HG03039 (cell line): ENCODE results near the gene GNPTG.

Source experiments
- ATAC-seq: cut with Tn5 transposase; IDR thresholded peaks from one replicate; pipeline ENCODE4 v1.9.1; 2021; ENCODE audit warnings: mild to moderate bottlenecking, moderate library complexity; ENCODE audit not compliant: unreplicated experiment

GNPTG gene

DNA sequence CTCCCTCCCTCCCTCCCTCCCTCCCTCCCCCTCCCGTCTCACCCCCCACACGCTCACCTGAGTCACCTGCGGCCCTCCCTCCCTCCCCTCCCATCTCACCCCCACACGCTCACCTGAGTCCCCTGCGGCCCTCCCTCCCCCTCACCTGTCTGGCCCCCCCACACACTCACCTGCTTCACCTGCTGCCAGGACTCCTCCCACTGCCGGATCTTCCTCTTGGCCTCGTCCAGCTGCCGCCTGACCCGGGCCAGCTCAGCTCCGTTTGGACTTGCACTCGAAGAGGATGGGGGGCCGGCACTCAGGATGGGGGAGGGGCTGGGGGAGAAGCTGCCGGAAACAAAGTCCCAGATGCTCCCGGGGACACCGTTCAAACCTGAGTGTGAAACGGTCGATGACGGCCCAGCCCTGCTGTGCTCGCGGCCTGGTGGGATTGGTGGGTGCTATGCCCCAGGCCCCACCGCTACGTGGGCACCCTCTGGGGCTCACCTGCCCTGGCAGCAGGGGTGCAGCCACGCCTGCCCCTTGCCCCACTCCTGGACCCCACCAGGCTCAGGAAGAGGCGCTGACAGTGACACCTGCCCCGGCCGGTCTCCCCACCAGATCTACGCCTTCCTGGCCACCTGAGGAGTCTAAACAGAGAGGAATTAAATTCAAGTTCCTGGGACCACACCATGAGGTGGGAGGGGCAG is 15.9 kb downstream of the GNPTG start:
- no peak for ATAC-seq

DNA sequence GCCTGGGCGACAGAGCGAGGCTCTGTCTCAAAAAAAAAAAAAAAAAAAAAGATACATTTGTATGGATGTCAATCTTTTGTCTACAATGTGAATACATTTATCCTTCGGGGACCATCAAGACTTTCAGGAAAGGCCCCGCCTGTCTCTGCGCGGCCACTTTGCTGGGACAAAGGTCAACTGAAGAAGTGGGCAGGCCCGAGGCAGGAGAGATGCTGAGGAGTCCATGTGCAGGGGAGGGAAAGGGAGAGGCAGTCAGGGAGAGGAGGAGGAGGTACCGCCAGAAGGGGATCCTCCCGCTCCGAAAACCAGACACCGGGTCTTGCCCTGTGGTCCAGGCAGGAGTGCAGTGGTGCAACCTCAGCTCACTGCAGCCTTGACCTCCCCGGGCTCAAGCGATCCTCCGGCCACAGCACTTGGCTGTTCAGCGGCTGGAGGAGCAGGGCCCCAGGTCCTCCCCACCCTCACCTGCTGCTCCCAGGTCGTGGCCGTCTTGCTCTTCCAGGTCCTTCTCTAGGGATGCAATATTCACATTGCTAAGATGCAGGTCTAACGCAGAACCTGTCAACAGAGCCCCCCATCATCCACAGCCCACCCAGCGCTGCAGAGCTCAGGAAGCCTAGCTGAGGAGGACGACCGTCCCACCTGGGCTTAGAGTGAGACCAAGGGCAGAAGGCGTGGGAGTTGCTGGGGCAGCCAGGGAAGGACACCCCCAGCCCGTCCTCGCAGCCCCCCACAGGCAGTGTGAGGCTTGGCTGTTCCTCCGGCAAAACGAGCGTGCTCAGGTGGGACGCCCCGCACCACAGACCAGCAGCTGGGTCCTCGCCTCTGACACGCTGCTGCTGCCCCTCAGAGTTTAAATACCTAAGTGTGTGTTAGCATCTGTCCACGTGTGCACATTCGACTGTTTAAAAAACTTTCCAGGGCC is 19.6 kb downstream of the GNPTG start:
- no peak for ATAC-seq

DNA sequence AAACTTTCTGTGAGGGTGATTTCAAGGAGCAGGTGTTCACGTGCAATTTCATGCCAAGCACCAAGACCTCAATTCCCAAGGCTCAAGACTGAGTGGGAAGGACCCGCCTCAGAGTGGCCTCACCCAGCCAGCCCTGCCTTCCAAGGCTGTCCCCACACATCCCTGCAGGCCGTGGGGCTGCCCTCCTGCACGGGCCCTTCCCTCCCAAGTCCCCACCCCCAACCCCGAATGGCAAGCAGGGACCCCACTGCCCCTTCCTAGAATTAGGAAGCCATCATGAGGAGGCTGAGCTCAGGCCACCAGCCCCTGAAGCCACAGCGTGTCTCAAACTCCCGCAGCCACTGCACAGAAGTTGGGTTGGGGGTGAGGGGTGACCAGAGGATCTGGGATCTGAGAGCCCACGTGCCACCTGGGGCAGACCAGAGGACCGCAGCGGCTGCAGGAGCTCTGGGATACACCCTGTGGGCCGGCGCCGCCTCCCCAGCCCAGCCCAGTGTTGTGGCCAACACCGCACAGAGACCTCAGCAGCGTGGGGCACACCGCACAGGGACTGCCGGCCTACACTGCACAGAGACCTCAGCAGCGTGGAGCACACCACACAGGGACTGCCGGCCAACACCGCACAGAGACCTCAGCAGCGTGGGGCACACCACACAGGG is 20.7 kb downstream of the GNPTG start:
- no peak for ATAC-seq

DNA sequence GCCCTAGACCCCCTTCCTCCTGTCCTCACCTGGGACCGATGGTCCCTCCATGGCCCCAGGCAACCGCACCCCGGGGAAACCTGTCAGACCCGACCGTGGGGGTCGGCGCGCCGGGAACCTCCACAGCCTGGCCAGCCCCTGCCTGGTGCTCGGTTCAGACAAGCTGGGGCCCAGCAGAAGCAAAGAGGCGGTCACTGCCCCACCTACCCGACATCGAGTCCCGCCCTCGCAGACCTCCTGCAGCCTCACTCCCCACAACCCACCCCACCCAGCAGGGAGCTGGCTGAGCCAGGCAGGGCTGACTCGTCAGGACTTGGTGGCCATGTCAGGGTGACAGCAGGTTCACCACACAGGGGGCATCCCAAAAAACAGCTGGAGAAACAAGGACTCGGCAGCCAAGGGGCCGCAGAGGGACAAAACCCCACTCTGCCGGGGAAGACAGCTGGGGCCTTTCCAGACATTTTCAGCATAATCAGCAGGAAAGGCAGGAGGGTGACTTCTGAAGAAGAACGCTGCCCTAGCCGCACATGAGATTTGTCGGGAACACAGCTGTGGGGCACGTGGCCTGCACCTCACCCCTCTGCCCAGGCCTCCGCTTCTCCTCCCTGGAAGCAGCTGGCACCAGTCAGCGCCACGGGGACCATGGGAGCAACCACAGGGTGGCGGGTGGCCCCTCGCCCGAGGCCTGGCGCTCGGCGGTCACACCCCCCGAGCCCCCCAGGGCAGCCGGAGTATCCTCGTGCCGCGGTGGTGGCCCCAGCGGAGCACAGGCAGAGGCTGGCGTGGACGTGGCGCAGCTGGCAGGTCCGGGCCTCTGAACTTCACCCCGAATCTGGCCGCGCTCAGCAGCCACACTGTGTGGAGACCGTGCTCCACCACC is 22.9 kb downstream of the GNPTG start:
- no peak for ATAC-seq

DNA sequence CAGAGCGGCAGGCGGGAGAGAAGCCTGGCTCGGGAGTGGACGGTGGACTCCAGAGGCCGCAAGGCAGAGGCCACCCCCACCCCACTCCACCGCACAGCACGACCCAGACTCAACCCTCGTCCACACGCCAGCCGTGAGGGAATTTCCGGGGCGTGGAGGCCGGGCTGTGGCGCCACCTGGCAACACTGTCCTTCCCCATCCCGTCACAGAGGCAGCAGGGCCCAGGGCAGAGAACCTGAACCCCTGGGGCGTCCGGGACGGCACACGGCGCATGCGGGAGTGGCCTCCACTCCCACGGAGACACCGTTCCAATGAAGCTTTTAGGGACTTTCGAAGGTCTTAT is 23.5 kb downstream of the GNPTG start:
- ATAC-seq: no peak

DNA sequence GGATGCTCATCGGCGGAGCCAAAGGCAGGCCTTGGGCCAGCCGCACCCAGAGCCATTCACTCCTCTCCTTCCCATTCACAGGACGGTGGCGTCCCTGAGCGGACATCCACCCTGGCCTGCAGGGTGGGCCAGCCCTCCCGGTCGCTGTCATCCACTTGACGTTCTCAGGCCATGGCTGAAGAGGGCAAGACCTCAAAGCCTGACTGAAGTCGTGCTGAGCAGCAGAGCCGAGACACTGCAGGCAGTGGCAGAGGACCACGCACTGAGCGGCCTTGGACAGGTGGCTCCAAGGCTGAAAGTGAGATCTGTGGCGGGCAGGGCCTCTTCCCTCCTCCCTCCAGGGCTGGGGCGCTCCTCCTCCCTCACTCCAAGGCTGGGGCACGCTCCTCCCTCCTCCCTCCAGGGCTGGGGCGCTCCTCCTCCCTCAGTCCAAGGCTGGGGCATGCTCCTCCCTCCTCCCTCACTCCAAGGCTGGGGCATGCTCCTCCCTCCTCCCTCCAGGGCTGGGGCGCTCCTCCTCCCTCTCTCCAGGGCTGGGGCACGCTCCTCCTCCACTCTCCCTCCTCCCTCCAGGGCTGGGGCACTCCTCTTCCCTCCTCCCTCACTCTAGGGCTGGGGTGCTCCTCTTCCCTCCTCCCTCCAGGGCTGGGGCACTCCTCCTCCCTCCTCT is 24.1 kb downstream of the GNPTG start:
- ATAC-seq: no peak

DNA sequence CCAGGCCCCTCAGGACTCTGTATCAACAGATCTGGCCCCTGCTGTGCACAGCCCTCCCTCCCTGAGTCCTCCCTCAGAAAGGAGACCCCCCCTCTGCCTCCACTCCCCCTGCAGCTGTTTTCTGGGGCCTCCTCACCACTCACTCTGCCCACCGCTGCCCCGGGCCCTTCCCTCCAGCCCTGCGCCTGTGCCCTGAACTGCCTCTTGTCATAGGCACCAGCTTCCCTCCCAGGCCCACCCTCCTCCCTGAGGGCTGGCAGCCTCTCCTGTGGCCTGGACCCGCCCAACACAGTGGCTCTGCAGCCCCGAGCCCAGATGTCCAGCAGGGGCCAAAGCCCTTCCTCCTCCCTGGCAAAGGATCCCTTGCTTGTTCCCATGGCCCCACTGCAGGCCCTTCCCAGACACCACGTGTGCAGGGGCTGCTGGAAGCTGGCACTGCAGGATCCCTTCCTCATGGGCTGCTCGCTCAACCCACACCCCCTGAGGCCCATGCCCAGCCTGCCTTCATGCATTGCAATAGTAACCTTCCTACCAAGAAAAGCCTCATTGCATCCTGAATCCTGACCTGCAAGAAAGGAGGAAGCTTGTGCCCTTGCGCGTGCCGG is 25.8 kb downstream of the GNPTG start:
- ATAC-seq: no peak

DNA sequence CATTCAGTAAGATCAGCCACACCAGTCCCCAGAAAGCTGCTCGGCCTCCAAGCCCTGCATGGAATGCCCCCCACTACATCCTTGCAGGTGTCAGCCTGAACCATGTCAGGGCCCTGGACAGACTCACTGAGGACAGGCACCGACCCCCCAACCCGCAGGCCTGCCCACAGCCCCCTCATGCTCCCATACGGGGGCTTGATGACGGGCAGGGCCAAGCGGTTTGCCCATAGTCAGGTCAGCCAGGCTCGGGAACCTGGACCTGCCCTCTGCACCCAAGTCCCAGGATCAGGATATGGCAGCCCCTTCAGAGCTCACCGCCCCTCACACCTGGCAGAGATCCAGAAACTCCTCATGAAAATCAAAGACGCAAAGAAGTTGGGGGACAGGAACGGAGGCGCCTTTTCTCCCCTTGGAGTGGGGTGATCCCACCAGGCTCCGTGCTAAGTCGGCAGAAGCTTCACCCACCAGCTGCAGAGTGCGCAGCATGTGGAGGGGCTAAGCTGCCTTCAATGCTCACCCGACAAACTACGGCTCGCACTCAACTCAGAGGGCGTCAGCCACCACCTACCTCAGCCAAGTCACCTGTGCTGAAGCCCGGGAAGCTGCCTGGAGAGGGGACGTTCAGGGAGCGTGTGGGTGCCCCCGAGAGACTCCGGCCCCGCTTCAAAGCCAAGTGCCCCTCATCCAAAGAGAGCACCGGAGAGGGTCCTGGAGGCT is 26.5 kb downstream of the GNPTG start:
- no peak for ATAC-seq

DNA sequence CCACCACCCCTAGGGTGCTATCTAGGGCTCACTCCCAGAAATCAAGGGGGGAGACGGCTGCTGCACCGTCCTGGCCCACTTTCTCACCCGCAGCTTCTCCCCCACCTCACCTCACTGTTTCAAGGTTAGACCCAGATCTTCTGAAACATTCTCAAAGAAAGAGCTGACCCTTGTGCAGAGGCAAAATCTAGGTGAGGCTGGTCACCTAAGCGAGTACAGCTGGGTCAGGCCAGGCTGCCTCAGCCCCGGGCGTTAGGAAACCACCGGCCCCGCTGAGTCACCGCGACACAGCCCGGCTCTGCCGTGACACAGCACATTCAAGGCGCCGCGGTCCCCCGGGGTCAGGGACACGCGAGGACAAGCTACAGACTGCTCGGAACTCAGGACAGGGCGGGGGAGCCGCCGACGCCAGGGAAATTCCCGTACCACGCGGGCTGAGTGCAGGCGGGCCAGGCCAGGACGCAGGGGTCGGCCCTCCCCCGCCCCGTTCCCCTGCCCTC is 27.1 kb downstream of the GNPTG start:
- ATAC-seq: no peak

DNA sequence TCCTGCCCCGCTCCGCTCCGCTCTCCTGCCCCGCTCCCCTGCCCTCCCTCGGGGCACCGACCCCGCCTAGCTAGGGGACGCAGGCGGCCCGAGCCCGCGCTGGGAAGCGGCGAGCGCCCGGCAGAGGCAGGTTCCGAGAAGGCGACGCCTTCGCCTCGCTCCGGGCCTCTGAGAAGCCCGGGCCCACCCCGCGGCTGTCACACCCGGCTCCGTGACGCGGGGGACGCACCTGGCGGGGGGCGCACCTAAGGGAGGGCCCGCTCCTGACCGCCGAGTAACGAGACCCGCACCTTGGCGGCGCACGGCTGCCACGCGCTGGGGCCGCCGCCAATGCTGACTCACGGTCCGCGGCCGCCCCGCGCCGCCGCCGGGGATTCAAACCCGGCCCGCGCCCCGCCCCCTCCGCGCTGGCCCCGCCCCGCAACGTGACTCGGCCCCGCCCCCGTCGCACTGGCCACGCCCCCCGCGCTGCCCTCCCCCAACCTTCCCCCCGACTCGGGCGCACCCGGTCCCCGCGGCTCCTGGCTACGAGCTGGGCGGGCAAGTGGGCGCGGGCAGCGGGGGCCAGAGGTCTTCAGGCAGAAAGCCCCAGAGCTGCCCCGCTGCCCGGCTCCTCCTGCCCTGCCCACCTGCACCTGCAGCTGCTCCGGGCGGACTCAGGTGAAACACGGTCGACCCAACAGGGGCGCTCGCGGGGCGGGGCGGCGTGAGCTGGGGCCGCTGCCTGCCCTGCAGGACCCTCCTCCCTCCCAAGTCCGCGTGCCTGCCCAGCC is 27.8 kb downstream of the GNPTG start:
- no peak for ATAC-seq

DNA sequence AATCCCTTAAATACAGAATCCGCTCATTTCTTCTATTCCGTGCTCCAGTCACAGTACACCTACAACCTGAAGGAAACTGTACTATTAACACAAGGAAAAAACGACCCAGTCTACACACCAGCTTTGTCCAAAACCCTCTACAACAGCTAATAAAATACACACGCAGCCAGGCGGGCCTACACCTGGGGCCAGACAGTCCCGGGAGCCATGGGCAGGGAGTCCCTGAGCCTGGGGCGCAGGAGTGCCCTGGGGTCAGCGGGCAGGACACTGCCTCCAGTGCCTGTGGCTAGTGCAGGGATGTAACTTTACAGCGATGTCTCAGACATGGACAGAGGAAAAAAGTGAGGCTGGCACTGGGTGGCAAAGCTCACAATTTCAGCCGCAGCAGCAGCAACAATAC is 28.5 kb downstream of the GNPTG start:
- no peak for ATAC-seq

DNA sequence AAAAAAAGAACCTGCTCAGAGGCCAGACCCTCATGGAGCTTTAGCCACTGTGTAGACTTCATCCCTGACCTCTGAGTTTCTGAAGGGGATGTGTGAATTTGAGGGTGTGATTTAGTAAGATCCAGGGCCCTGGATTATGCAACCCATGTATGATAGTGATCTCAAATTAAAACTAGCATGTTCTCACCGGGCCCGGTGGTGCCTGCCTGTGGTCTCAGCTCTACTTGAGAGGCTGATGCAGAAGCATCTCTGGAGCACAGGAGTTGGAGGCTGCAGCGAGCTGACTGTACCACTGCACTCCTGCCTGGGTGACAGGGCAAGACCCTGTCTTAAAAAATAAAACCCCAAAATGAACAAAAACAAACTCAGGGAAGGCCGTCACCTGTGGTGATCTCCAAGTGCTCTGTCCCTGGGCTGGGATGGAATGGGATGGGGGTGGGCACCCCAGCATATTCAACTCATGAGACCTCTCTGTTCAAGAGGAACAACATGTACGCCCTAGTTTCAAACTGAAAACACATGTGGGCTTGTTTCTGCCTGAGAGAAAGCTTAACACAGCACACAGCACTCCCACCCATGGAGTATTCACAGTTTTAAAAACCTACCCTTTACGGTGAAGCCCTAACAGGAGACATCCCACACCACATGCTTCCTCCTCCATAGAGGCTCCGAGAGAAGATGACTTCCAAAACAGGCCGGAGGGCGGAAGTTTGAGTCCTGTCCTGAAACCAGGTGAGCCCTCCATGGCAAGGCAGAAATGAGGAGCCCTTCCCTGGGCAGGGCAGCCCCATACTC is 30.1 kb downstream of the GNPTG start:
- ATAC-seq: no peak

DNA sequence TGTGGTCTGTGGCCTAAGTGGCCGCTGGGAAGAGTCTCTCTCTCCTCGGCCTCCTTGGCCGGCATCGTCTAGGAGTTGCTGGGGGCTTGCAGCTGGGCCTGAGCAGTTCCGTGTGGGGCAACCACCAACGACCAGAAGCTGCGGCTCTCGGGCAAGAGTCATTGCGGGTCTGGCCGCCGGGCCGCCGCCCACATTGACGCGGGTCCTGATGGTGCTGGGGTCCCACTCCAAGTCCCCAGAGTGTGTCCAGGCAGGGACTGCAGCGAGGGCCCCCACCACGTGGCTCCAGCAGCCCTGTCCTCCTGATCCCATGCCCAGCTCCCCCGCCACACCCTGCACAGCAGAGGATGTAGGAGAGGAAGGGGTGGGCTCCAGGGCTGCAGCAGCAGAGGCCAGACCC is 31.8 kb downstream of the GNPTG start:
- ATAC-seq: no peak

DNA sequence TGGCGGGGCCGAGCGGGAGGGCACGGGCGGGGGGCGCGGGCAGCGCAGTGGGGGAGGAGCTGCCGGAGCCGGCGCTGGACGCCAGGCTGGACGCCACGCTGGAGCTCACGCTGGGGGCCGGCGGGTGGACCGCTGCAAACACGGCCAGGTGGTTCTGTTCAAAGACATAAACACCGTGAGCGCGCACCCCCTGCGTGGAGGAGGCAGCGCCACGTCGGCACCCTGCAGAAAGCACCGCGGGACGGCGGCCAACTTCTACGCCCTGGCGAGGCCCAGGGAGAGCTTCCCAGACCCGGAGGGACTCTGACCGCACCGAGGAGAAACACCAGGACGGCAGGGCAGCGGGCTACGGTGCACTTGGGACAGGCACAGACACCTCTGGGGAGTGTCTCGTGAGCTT is 33.5 kb downstream of the GNPTG start:
- ATAC-seq: no peak

DNA sequence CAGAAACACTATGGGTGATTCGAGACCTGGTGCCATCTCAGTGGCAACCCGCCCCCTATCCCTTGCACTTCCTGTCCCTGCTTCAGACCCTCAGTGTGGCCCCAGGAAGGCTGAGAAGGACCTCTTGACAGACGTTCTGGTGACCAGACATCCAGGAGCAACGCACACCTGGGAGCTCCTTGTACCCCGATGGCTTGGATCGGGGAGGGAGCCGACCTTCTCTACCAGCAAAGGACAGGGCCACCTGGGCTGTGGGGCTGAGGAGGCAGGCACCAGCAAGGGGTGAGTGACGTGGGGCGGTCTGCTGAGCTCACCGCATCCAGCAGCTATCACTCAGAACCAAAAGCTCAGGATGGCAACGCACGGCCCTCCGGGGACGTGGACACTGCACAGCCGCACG is 35.6 kb downstream of the GNPTG start:
- no peak for ATAC-seq

DNA sequence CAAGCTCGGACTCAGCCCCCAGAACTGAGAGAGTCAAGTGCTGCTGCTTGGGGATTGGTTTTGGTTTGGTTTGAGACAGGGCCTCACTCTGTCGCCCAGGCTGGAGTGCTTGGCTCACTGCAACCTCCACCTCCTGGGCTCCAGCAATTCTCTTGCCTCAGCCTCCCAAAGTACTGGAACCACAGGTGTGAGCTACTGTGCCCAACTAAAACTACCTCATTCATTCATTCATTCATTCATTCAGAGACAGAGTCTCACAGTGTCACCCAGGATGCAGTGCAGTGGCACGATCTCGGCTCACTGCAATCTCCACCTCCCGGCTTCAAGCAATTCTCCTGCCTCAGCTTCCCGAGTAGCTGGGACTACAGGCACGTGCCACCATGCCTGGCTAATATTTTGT is 38.0 kb downstream of the GNPTG start:
- no peak for ATAC-seq

DNA sequence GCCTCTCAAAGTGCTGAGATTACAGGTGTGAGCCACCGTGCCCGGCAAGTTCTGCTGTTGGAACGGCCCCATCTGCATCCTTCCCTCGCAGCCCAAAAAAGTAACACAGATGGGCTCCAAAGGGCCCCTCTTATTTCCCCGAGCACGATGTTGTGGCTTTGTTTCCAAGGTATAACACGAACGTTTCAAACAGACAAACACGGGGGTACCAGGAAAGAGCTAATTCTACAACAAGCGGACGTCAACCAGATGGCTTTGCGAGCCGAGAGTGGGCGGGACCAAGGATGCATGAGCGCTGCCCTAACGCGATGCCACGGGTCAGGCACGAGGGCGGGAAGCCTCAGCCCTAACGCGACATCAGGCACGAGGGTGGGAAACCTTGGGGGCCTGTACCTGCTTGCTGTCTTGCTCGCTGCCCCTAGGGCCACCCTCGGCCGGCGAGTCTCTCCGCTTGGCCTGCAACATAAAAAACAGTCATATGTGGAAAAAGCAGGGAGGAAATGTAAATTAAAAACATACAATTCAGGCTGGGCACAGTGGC is 38.6 kb downstream of the GNPTG start:
- ATAC-seq: no peak
